Colonic mucosa (tissue), 4 donors: ENCODE results near the gene CFAP299. TPM values are rescaled to one million over a fixed set of nuclear protein-coding genes. Genes with fewer than 3 reads are reported as not detected.

Source experiments
- DNase-seq: peaks from one replicate; pipeline ENCODE4 v3.0.0-alpha.2; 2020
- H3K27ac ChIP-seq: fragments of 200-600 bp; one replicate; pipeline ENCODE4 v1.8.0; 2021
- H3K27me3 ChIP-seq: fragments of 200-600 bp; one replicate; pipeline ENCODE4 v1.8.0; 2021
- H3K36me3 ChIP-seq: fragments of 200-600 bp; one replicate; pipeline ENCODE4 v1.8.0; 2021
- H3K4me1 ChIP-seq: fragments of 200-600 bp; one replicate; pipeline ENCODE4 v1.8.0; 2021; ENCODE audit warnings: mild to moderate bottlenecking
- H3K4me3 ChIP-seq: fragments of 200-600 bp; one replicate; pipeline ENCODE4 v1.8.0; 2021
- H3K9ac ChIP-seq, 2 donors: one replicate each; pipeline ENCODE4 v1.7.0; 2013; ENCODE audit warnings: control low read depth in 2 of 2, low read depth in 2 of 2, low read length in 2 of 2
- H3K9me3 ChIP-seq: fragments of 200-600 bp; one replicate; pipeline ENCODE4 v1.8.0; 2021
- CTCF ChIP-seq: fragments of 200-600 bp; IDR thresholded peaks from one replicate; pipeline ENCODE4 v1.8.0; 2022; ENCODE audit warnings: antibody characterized with exemption, mild to moderate bottlenecking
- intact Hi-C: fragments of 100-400 bp; cut with DNase I; formaldehyde crosslinking; loops from one replicate; pipeline ENCODE4 v1.14.1; 2022
- total RNA-seq, 2 donors: library from RNA; stranded (reverse); fragmentation: NEBNext Ultra II Directional in 1 of 2; extraction: Animal tissue kit (Norgen Biotek cat#: 25700) in 1 of 2; gene quantifications; one replicate each; pipeline ENCODE4 v1.2.1, GENCODE V29; 2021
- donor health status: healthy.
- donor health status: DM: no; HTN: no; CAD: no.
- donor health status: DM: no; HTN: no; CAD: no.

CFAP299 gene
- total RNA-seq, 2 donors from 2014 or later = not detected

DNA sequence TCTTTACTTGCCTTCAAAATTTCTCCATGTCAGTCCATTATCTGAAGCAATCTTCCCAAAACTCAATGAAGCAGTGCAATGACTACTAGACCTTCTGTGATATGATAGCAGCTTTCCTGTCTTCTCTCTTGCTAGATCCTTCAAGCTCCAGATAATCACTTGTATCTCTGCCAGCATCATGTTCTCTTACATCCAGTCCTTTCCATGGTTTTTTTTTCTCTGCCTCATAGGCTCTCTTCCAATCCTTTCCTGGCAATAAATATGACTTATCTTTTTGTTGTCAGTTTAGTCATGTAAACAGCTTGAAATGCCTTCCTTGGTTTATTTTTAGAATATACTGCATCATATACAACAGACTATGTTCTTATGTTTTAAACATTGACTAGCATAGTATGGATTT is 193.5 kb downstream of the CFAP299 start:
- no peaks in the 10 kb centered on the region for H3K4me1 ChIP-seq
- H3K9me3 ChIP-seq = no peaks in the 10 kb centered on the region
- H3K27ac ChIP-seq = no peak overlapping the region
- no peaks in the 10 kb centered on the region for H3K27me3 ChIP-seq
- TF ChIP-seq CTCF = no peak
- H3K36me3 ChIP-seq = no peaks in the 10 kb centered on the region
- intact Hi-C loops = loop anchor here (10.0 kb wide), 1 partner anchor 1534 kb away; no protein-coding TSS in a partner anchor
- H3K9ac ChIP-seq = no peak overlapping the region
- no peak for DNase-seq
- H3K4me3 ChIP-seq = no peak overlapping the region

GRCh38 chr4:80532674-80533333 is 197.3 kb downstream of the CFAP299 start:
- intact Hi-C loops = no loop called here
- DNase-seq = no peak
- no peaks in the 10 kb centered on the region for H3K36me3 ChIP-seq
- no peak overlapping the region for H3K9ac ChIP-seq
- no peak overlapping the region for H3K27ac ChIP-seq
- no peaks in the 10 kb centered on the region for H3K27me3 ChIP-seq
- H3K9me3 ChIP-seq = no peaks in the 10 kb centered on the region
- no peaks in the 10 kb centered on the region for H3K4me1 ChIP-seq
- TF ChIP-seq CTCF = no peak
- no peak overlapping the region for H3K4me3 ChIP-seq

GRCh38 chr4:80535551-80535950 is 200.0 kb downstream of the CFAP299 start:
- intact Hi-C loops = no loop called here
- no peak for TF ChIP-seq CTCF
- no peaks in the 10 kb centered on the region for H3K36me3 ChIP-seq
- DNase-seq = no peak
- H3K27ac ChIP-seq = no peak overlapping the region
- no peaks in the 10 kb centered on the region for H3K9me3 ChIP-seq
- H3K4me1 ChIP-seq = no peaks in the 10 kb centered on the region
- no peak overlapping the region for H3K9ac ChIP-seq
- no peak overlapping the region for H3K4me3 ChIP-seq
- H3K27me3 ChIP-seq = no peaks in the 10 kb centered on the region

DNA sequence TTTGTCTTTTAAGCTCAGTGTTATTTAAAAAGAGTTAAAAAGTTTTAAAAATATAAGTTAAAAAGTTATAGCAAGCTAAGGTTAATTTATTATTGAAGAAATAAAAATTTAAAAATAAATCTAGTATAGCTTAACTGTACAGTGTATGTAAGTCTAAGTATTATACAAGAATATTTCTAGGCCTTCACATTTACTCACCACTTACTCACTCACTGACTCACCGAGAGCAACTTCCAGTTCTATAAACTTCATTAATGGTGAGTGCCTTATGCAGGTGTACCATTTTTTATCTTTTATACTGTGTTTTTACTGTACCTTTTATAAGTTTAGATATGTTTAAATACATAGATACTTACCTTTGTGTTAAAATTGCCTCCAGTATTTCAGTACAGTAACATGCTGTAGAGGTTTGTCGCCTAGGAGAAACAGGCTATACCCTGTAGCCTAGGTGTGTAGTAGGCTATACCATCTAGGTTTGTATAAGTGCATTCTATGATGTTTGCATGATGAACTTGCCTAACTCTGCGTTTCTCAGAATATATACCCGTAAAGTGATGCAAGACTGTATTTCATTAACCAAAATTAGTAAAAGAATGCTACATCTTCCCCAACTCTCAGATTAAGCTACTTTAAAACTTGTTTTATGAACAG is 202.9 kb downstream of the CFAP299 start:
- Histone ChIP-seq H3K36me3 (no peaks in the 10 kb centered on the region), H3K4me3 (no peak overlapping the region), H3K9me3 (no peaks in the 10 kb centered on the region), H3K9ac (no peak overlapping the region), H3K27me3 (no peaks in the 10 kb centered on the region), H3K27ac (no peak overlapping the region), H3K4me1 (no peaks in the 10 kb centered on the region)
- TF ChIP-seq CTCF = no peak
- no peak for DNase-seq
- intact Hi-C loops = no loop called here

DNA sequence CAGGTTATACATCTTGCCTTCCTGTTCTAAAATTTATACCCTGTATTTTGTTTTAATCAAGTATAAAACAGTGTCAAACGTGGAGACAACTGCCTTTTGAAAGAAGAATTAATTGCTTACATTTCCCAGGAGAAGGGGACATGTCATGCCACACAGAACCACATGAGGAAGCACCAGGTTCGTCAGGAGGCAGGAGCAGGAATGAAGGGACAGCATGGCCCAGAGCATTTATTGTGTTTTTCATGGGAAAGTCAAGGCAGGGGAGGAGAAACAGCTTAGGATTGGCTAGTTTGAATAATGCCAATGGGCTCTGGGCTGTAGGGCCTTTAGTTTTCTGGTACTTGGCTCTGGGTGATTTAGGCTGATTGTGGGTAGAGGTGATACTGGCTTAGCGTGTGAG is 203.7 kb downstream of the CFAP299 start:
- no peak for TF ChIP-seq CTCF
- intact Hi-C loops = no loop called here
- Histone ChIP-seq H3K4me1 (no peaks in the 10 kb centered on the region), H3K9me3 (no peaks in the 10 kb centered on the region), H3K27me3 (no peaks in the 10 kb centered on the region), H3K4me3 (no peak overlapping the region), H3K27ac (no peak overlapping the region), H3K36me3 (no peaks in the 10 kb centered on the region), H3K9ac (no peak overlapping the region)
- DNase-seq = no peak
